GM10266 (cell line): ENCODE results near the gene NRXN3.

Experiments
- DNase-seq: peaks from one replicate; pipeline ENCODE4 v3.0.0; 2012; ENCODE audit errors: extremely low spot score
- TF ChIP-seq, protein P1 (sequence below): IDR thresholded peaks from 2 replicates; pipeline ENCODE4 v1.5.1; 2012; ENCODE audit warnings: mild to moderate bottlenecking, low read depth; ENCODE audit not compliant: control insufficient read depth, insufficient read depth; ENCODE audit errors: missing control alignments

NRXN3 gene

DNA sequence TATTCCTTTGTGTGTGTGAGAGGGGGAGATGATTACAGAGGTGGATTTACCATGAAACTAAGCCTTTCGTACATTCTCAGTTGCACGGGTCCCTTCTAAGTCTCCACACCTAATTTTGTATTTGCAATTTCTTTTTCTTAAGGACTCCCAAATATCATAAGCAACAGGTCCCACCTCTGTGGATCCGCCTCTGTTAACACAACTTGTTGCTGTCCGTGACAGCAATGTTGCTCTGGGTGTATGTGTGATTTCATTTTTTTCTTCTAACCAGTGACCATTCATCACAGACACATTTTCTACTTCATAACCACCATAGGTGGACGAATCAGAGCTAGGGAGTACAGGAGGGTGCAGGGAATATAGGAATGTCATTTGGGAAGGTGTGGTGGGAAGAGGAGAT is 81.1 kb downstream of the NRXN3 start:
- DNase-seq = no peak

DNA sequence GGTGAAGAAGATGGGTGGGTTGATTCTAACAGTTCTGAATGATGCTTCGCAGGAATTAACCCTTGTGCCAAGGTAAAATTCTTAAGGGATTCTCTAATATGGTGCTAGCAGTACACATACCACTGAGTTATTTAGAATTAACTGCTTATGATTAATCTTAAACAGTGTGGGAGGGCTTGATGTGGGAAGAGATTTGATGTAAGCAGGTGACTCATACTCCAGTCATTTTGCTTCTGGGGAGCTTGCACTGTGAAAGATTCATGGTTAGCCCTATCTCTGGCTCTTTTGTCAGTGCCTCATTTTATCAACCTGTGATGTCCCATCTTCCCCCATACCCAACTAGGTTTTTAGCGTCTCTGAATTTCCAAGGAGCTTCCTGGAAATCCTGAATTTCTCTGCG is 83.8 kb downstream of the NRXN3 start:
- TF ChIP-seq, protein P1, sequence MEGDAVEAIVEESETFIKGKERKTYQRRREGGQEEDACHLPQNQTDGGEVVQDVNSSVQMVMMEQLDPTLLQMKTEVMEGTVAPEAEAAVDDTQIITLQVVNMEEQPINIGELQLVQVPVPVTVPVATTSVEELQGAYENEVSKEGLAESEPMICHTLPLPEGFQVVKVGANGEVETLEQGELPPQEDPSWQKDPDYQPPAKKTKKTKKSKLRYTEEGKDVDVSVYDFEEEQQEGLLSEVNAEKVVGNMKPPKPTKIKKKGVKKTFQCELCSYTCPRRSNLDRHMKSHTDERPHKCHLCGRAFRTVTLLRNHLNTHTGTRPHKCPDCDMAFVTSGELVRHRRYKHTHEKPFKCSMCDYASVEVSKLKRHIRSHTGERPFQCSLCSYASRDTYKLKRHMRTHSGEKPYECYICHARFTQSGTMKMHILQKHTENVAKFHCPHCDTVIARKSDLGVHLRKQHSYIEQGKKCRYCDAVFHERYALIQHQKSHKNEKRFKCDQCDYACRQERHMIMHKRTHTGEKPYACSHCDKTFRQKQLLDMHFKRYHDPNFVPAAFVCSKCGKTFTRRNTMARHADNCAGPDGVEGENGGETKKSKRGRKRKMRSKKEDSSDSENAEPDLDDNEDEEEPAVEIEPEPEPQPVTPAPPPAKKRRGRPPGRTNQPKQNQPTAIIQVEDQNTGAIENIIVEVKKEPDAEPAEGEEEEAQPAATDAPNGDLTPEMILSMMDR = no peak
- no peak for DNase-seq

More for the DNA sequence above, 81.1 kb downstream of the NRXN3 start:
- TF ChIP-seq, protein P1 = no peak

DNA sequence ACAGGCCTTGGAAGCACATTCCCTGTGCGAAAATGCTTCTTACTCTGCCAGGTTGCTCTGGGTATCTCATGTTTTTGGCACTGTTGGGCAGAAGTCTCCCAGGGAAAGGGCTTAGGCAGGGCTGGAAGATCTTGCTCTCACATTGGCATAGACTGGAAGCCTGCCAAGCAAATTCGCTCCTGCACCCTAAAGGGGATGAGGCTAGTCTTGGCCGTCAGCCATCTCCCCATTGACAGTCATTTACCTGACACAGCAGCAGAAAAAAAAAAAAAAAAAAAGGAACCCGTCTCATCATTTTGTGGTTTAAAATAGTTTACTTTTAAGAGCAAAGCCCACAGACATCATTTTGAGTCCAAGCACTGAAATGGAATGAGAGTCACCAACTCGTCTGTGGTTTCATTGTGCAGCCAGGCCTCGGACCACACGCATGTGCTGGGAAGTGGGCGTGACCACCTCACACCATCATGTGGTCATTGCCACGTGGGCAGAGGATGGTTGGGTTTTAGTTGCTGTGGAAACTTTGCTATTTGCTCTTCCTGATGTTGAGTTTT is 84.8 kb downstream of the NRXN3 start:
- TF ChIP-seq, protein P1 = no peak
- no peak for DNase-seq

DNA sequence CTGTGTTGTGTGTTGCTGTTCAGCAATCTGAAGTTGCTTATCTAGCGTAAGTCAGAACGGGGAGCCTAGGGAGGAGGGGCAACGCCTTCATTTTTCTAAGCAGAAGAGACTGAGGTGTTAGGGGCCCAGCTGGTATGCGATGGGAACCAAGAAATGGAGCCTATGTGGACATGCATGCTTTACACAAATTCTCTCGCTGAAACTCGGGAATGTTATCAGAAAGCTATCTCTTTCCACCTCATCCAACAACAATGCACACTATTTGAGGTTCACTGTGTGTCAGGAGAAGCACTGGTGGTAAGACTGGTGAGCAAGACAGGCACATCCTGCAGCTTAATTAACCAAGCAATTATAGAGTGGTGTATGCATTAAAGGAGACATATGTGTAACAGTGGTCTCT is 89.7 kb downstream of the NRXN3 start:
- no peak for DNase-seq
- TF ChIP-seq, protein P1 = no peak

DNA sequence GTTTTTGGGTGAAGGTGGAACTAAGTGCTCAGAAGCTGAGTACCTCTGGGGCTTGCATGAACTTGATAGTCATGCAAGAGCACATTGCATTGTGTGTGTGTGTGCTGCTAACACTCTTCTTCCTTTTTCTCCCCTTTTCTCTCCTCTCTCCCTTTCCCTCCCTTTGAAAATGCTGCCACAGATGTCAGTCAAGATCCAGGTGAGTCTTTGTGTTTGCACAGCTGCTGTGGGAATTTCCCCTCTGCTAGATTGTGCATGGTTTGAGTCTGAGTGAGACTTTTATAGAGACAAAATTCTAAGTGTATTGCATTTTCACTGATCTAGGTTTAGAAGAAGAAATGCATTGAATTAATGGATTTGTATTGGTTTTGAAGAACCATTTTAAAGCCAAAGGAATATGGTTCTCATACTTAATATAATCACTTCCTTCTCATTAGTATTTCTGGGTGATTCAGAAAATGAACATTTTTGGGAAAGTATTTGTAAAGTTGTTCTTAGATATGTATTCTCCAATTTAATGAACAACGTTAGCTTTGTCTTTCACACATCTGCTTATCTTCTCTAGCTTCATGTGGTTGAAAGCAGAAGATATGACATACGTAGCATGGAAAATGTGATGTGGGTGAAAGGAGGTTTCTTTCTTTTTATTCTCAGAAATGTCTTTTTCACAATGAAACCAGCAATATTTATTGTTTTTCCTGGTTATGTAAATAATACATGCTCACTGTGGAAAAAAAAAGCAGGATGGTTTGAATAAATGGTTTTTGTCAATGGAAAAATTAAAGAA is 108.5 kb downstream of the NRXN3 start:
- DNase-seq = no peak
- TF ChIP-seq, protein P1 = no peak

DNA sequence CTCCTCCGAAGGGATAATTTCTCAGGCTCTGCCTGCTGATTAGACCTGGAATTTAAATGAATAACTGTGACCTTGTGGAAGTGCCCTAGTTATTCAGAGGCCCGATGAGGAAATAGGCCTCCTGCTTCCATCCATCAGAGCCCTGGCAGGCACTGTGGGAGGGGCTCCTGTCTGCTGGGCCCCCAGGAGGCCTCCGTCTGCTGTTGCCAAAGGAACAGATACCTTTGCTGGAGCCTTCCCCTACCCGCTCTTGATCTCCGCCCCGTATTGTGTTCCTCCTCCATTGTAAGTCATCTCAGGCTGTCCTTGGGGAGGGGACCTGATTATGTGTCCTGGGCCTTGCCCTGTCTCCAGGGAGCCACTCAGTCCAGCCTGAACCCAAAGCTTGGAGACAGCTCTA is 112.3 kb downstream of the NRXN3 start:
- DNase-seq = no peak
- TF ChIP-seq, protein P1 = no peak

DNA sequence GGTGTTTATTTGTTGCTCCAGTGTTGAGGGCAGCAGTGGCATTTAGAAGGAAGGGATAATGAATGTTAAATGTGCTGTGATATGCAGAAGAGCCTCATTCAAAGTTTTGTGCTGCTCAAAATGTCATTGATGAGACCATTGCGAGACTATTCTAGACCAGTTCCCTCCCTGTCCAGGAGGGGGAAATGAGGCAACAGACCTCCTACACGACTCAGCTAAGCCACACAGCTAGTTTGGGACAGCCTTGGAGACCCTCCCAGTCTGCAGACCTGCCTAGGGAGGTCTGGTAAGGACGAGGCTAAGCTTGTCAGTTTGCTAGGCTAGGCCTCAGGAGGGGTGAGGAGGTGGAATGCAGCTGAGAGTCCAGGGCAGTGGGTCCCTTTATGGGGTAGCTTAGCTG is 116.0 kb downstream of the NRXN3 start:
- TF ChIP-seq, protein P1 = no peak
- no peak for DNase-seq
